Cardiac fibroblast (primary cell): ENCODE results near the gene DDIT3.

Experiments used
- DNase-seq, 2 donors: peaks; one replicate each; pipeline versions ENCODE4 v3.0.0 to v3.0.0-alpha.2; 2010; ENCODE audit warnings: low read depth in 2 of 2
- H3K4me3 ChIP-seq, 2 donors: replicated peaks in 1 of 2; 1 replicate in 1 of 2; 2 replicates in 1 of 2; pipeline ENCODE4 v1.5.1; 2011; ENCODE audit warnings: low read depth in 2 of 2, low read length in 2 of 2, mild to moderate bottlenecking in 2 of 2, moderate library complexity in 1 of 2
- CTCF ChIP-seq: IDR thresholded peaks from one replicate; pipeline ENCODE4 v1.5.1; 2011; ENCODE audit warnings: low read depth, mild to moderate bottlenecking, low read length, inconsistent platforms

The DDIT3 gene

GRCh38 chr12:57539134-57539768 lies 18.9 kb upstream of the DDIT3 start:
- TF ChIP-seq CTCF: no peak
- DNase-seq: no peak
- no peak overlapping the region for H3K4me3 ChIP-seq

- TF ChIP-seq CTCF: no peak
- H3K4me3 ChIP-seq: no peak overlapping the region
- no peak for DNase-seq
Observed at GRCh38 chr12:57536597-57536942, 16.3 kb upstream of the DDIT3 start.

- no peak overlapping the region for H3K4me3 ChIP-seq
- no peak for DNase-seq
- no peak for TF ChIP-seq CTCF
Observed at GRCh38 chr12:57535764-57536596, 15.7 kb upstream of the DDIT3 start.

- TF ChIP-seq CTCF: no peak
- H3K4me3 ChIP-seq: no peak overlapping the region
- no peak for DNase-seq
Observed at GRCh38 chr12:57534991-57535543, 14.8 kb upstream of the DDIT3 start.

GRCh38 chr12:57534250-57534649 lies 13.9 kb upstream of the DDIT3 start:
- H3K4me3 ChIP-seq: no peak overlapping the region
- DNase-seq: no peak
- TF ChIP-seq CTCF: no peak

GRCh38 chr12:57533108-57533507 lies 12.8 kb upstream of the DDIT3 start:
- no peak for DNase-seq
- TF ChIP-seq CTCF: no peak
- no peak overlapping the region for H3K4me3 ChIP-seq
